Neural cell (in vitro differentiated cells): ENCODE measurements around the gene RABL6. TPM values are rescaled to one million over a fixed set of nuclear protein-coding genes. Genes with fewer than 3 reads are reported as not detected.

ENCODE experiments used
- H2AFZ ChIP-seq: fragments of 200-600, 300-800 bp; sonication (generic), shearing (Covaris generic); 2 replicates; pipeline ENCODE4 v1.6.0; 2014; ENCODE audit warnings: low read depth, mild to moderate bottlenecking, antibody characterized with exemption, low read length, moderate library complexity
- H3F3A ChIP-seq: fragments of 200-600 bp; shearing (Covaris generic); 2 replicates; pipeline ENCODE4 v1.6.1; 2016; ENCODE audit warnings: mild to moderate bottlenecking, moderate library complexity, mixed read lengths, antibody characterized with exemption, low read length; ENCODE audit not compliant: insufficient read depth, poor library complexity, severe bottlenecking
- H3K27ac ChIP-seq: fragments of 200-600, 300-800 bp; sonication (generic), shearing (Covaris generic); 2 replicates; pipeline ENCODE4 v1.5.1; 2014; ENCODE audit warnings: mild to moderate bottlenecking, low read length, moderate library complexity
- H3K27me3 ChIP-seq: fragments of 300-800, 200-600 bp; sonication (generic), shearing (Covaris generic); 2 replicates; pipeline ENCODE4 v1.6.0; 2014; ENCODE audit warnings: mild to moderate bottlenecking, low read depth, low read length, moderate library complexity; ENCODE audit not compliant: insufficient read depth
- H3K36me3 ChIP-seq: fragments of 300-800, 200-600 bp; sonication (generic), shearing (Covaris generic); 2 replicates; pipeline ENCODE4 v1.5.1; 2014; ENCODE audit warnings: mild to moderate bottlenecking, antibody characterized with exemption, low read length, moderate library complexity; ENCODE audit not compliant: insufficient read depth
- H3K4me2 ChIP-seq: fragments of 300-800, 200-600 bp; sonication (generic), shearing (Covaris generic); 2 replicates; pipeline ENCODE4 v1.6.0; 2014; ENCODE audit warnings: mild to moderate bottlenecking, low read length
- H3K4me3 ChIP-seq: fragments of 300-800, 200-600 bp; sonication (generic), shearing (Covaris generic); 2 replicates; pipeline ENCODE4 v1.5.1; 2014; ENCODE audit warnings: mild to moderate bottlenecking, low read length, moderate library complexity
- H3K79me2 ChIP-seq: fragments of 200-600 bp; shearing (Covaris generic); replicated peaks from 2 replicates; pipeline ENCODE4 v1.6.0; 2014; ENCODE audit warnings: mild to moderate bottlenecking, low read length, moderate library complexity; ENCODE audit not compliant: insufficient read depth
- H3K9ac ChIP-seq: fragments of 300-800, 200-600 bp; sonication (generic), shearing (Covaris generic); 2 replicates; pipeline ENCODE4 v1.6.1; 2016; ENCODE audit warnings: mild to moderate bottlenecking, low read length, mixed read lengths
- H3K9me2 ChIP-seq: fragments of 200-600 bp; shearing (Covaris generic); 2 replicates; pipeline ENCODE4 v1.6.1; 2016; ENCODE audit warnings: mild to moderate bottlenecking, low read length, mixed read lengths; ENCODE audit not compliant: insufficient read depth
- H3K9me3 ChIP-seq: fragments of 200-600, 300-800 bp; sonication (generic), shearing (Covaris generic); 2 replicates; pipeline ENCODE4 v1.6.1; 2016; ENCODE audit warnings: mild to moderate bottlenecking, mixed run types, low read length, moderate library complexity, mixed read lengths
- H4K20me1 ChIP-seq: fragments of 200-600 bp; shearing (Covaris generic); 2 replicates; pipeline ENCODE4 v1.6.1; 2016; ENCODE audit warnings: mild to moderate bottlenecking, mixed run types; ENCODE audit not compliant: insufficient read depth
- CTCF ChIP-seq: fragments of 450-650 bp; IDR thresholded peaks from 2 replicates; pipeline ENCODE4 v1.5.1; 2014; ENCODE audit warnings: antibody characterized with exemption, mild to moderate bottlenecking, moderate library complexity; ENCODE audit not compliant: poor library complexity, severe bottlenecking
- EP300 ChIP-seq: fragments of 450-650 bp; conservative IDR thresholded peaks from 2 replicates; pipeline ENCODE4 v1.6.1; 2014; ENCODE audit warnings: antibody characterized with exemption, mild to moderate bottlenecking, moderate library complexity; ENCODE audit not compliant: poor library complexity, severe bottlenecking
- EZH2 ChIP-seq: fragments of 200-600, 300-800 bp; shearing (Covaris generic), sonication (generic); IDR thresholded peaks from 2 replicates; pipeline ENCODE4 v1.6.1; 2014; ENCODE audit warnings: antibody characterized with exemption, low read length, borderline replicate concordance, mild to moderate bottlenecking; ENCODE audit not compliant: insufficient read depth, poor library complexity, severe bottlenecking
- MXI1 ChIP-seq: fragments of 450-650 bp; conservative IDR thresholded peaks from 2 replicates; pipeline ENCODE4 v1.6.1; 2014; ENCODE audit warnings: antibody characterized with exemption, mild to moderate bottlenecking; ENCODE audit not compliant: poor library complexity, severe bottlenecking
- POLR2AphosphoS5 ChIP-seq: IDR thresholded peaks from 2 replicates; pipeline ENCODE4 v1.6.1; 2012
- RAD21 ChIP-seq: fragments of 450-650 bp; conservative IDR thresholded peaks from 2 replicates; pipeline ENCODE4 v1.6.1; 2014; ENCODE audit warnings: antibody characterized with exemption, mild to moderate bottlenecking, moderate library complexity
- SMC3 ChIP-seq: fragments of 450-650 bp; conservative IDR thresholded peaks from 2 replicates; pipeline ENCODE4 v1.6.1; 2014; ENCODE audit warnings: antibody characterized with exemption, mild to moderate bottlenecking, moderate library complexity; ENCODE audit not compliant: poor library complexity
- TAF1 ChIP-seq: IDR thresholded peaks from 2 replicates; pipeline ENCODE4 v1.6.1; 2012; ENCODE audit warnings: low read depth
- polyA plus RNA-seq: library from polyadenylated mRNA; depleted of rRNA; stranded (reverse); fragments of >200 nt; gene quantifications from 2 replicates; pipeline ENCODE4 v1.2.3, GENCODE V29; 2014
- TF ChIP-seq, protein P1 (sequence below): IDR thresholded peaks from 2 replicates; pipeline ENCODE4 v1.6.1; 2012; ENCODE audit warnings: borderline replicate concordance

The RABL6 gene
- polyA plus RNA-seq, 1 donor from 2014 or later: 46.4 TPM

- no peak overlapping the region for H3K4me2 ChIP-seq
- no peak for TF ChIP-seq RAD21
- no peak for TF ChIP-seq EZH2
- no peak for TF ChIP-seq MXI1
- TF ChIP-seq POLR2AphosphoS5: no peak
- TF ChIP-seq, protein P1, sequence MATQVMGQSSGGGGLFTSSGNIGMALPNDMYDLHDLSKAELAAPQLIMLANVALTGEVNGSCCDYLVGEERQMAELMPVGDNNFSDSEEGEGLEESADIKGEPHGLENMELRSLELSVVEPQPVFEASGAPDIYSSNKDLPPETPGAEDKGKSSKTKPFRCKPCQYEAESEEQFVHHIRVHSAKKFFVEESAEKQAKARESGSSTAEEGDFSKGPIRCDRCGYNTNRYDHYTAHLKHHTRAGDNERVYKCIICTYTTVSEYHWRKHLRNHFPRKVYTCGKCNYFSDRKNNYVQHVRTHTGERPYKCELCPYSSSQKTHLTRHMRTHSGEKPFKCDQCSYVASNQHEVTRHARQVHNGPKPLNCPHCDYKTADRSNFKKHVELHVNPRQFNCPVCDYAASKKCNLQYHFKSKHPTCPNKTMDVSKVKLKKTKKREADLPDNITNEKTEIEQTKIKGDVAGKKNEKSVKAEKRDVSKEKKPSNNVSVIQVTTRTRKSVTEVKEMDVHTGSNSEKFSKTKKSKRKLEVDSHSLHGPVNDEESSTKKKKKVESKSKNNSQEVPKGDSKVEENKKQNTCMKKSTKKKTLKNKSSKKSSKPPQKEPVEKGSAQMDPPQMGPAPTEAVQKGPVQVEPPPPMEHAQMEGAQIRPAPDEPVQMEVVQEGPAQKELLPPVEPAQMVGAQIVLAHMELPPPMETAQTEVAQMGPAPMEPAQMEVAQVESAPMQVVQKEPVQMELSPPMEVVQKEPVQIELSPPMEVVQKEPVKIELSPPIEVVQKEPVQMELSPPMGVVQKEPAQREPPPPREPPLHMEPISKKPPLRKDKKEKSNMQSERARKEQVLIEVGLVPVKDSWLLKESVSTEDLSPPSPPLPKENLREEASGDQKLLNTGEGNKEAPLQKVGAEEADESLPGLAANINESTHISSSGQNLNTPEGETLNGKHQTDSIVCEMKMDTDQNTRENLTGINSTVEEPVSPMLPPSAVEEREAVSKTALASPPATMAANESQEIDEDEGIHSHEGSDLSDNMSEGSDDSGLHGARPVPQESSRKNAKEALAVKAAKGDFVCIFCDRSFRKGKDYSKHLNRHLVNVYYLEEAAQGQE: no peak
- TF ChIP-seq TAF1: no peak
- TF ChIP-seq EP300: no peak
- no peak for TF ChIP-seq CTCF
- TF ChIP-seq SMC3: no peak
- H2AFZ ChIP-seq: no peak overlapping the region
- H3F3A ChIP-seq: no peaks in the 10 kb centered on the region
- peaks cover 14% of the 10 kb centered on the region for H3K79me2 ChIP-seq
- H4K20me1 ChIP-seq: no peaks in the 10 kb centered on the region
- no peaks in the 10 kb centered on the region for H3K27me3 ChIP-seq
- no peak overlapping the region for H3K27ac ChIP-seq
- H3K4me3 ChIP-seq: no peak overlapping the region
- H3K36me3 ChIP-seq: no peaks in the 10 kb centered on the region
- no peak overlapping the region for H3K9ac ChIP-seq
- H3K9me3 ChIP-seq: no peaks in the 10 kb centered on the region
- H3K9me2 ChIP-seq: no peaks in the 10 kb centered on the region
Observed at GRCh38 chr9:136814725-136815421, 7.1 kb downstream of the RABL6 start.

GRCh38 chr9:136815422-136815782, 7.7 kb downstream of the RABL6 start:
- Histone ChIP-seq H4K20me1 (no peaks in the 10 kb centered on the region), H2AFZ (no peak overlapping the region), H3K36me3 (no peaks in the 10 kb centered on the region), H3K79me2 (peaks cover 8% of the 10 kb centered on the region), H3K4me2 (no peak overlapping the region), H3K4me3 (no peak overlapping the region), H3F3A (no peaks in the 10 kb centered on the region), H3K9ac (no peak overlapping the region), H3K27me3 (no peaks in the 10 kb centered on the region), H3K9me3 (no peaks in the 10 kb centered on the region), H3K9me2 (no peaks in the 10 kb centered on the region), H3K27ac (no peak overlapping the region)
- no peak for TF ChIP-seq EP300
